MCF 10A (cell line): Measurements from ENCODE around the gene CIB4. TPM values are rescaled to one million over a fixed set of nuclear protein-coding genes. Genes with fewer than 3 reads are reported as not detected.

Experiments used
- BruUV-seq: library from RNA; stranded (reverse); fragments of 400-500 nt; replicated peaks from 2 replicates; lab custom pipeline; 2021; lab: Mats Ljungman, UMichigan
- CTCF ChIA-PET: fragments of 300-600 bp; sonication (Branson Sonifier 250); formaldehyde crosslinking; extraction: SDS; loops from one replicate; lab custom pipeline; 2021; ENCODE audit warnings: antibody characterized with exemption, inconsistent platforms; lab: Yijun Ruan, JAX
- POLR2A ChIA-PET: fragments of 300-600, 350-650 bp; sonication (Branson Sonifier 250); formaldehyde crosslinking; extraction: SDS; loops from one replicate; lab custom pipeline; 2020; ENCODE audit warnings: antibody characterized with exemption, inconsistent platforms; lab: Yijun Ruan, JAX
- DNase-seq: peaks from one replicate; pipeline ENCODE4 v3.0.0-alpha.2; 2018; ENCODE audit not compliant: unreplicated experiment
- H3K27ac Mint-ChIP-seq: one replicate; pipeline ENCODE4 v1.8.0; 2022; ENCODE audit warnings: mild to moderate bottlenecking, low read depth, mixed read lengths; ENCODE audit not compliant: unreplicated experiment
- H3K27me3 Mint-ChIP-seq: one replicate; pipeline ENCODE4 v1.8.0; 2022; ENCODE audit warnings: mixed read lengths; ENCODE audit not compliant: insufficient read depth, unreplicated experiment
- H3K36me3 Mint-ChIP-seq: one replicate; pipeline ENCODE4 v1.8.0; 2022; ENCODE audit warnings: mild to moderate bottlenecking, moderate library complexity, mixed read lengths; ENCODE audit not compliant: insufficient read depth, unreplicated experiment
- H3K4me1 Mint-ChIP-seq: one replicate; pipeline ENCODE4 v1.8.0; 2022; ENCODE audit warnings: mixed read lengths; ENCODE audit not compliant: insufficient read depth, unreplicated experiment
- H3K4me3 Mint-ChIP-seq: one replicate; pipeline ENCODE4 v1.8.0; 2022; ENCODE audit warnings: mild to moderate bottlenecking, moderate library complexity, mixed read lengths; ENCODE audit not compliant: unreplicated experiment
- H3K9me3 Mint-ChIP-seq: one replicate; pipeline ENCODE4 v1.8.0; 2022; ENCODE audit warnings: mixed read lengths; ENCODE audit not compliant: unreplicated experiment
- CTCF ChIP-seq: fragments of 200-600 bp; IDR thresholded peaks from one replicate; pipeline ENCODE4 v1.8.0; 2022; ENCODE audit warnings: antibody characterized with exemption, mild to moderate bottlenecking; ENCODE audit not compliant: unreplicated experiment
- intact Hi-C: fragments of 100-400 bp; cut with micrococcal nuclease; formaldehyde crosslinking; loops from 2 replicates; pipeline ENCODE4 v1.14.1; 2022
- total RNA-seq: library from RNA; stranded (reverse); gene quantifications from 2 replicates; pipeline ENCODE4 v1.2.3, GENCODE V29; 2022

CIB4 gene
- total RNA-seq, 1 experiment from 2014 or later, result not detected

- H3K36me3 Mint-ChIP-seq, result no peaks in the 10 kb centered on the region
- no peak overlapping the region for H3K27ac Mint-ChIP-seq
- ChIA-PET CTCF (interaction anchor here (0.6 kb wide), 2 partner anchors 103 to 452 kb away, joined by 3 read pairs; no protein-coding TSS in a partner anchor), POLR2A (no interaction called here)
- no peaks in the 10 kb centered on the region for H3K4me1 Mint-ChIP-seq
- intact Hi-C loops, result no loop called here
- no TSS peak for BruUV-seq
- no peaks in the 10 kb centered on the region for H3K9me3 Mint-ChIP-seq
- peaks cover 67% of the 10 kb centered on the region for H3K27me3 Mint-ChIP-seq
- no peak for TF ChIP-seq CTCF
- no peak overlapping the region for H3K4me3 Mint-ChIP-seq
- no peak for DNase-seq
These were observed 66.9 kb downstream of the CIB4 start for GRCh38 chr2:26574066-26574899.

- Mint-ChIP-seq H3K27ac (no peak overlapping the region), H3K9me3 (no peaks in the 10 kb centered on the region), H3K4me1 (no peaks in the 10 kb centered on the region), H3K27me3 (peaks cover 67% of the 10 kb centered on the region), H3K4me3 (no peak overlapping the region), H3K36me3 (no peaks in the 10 kb centered on the region)
- CTCF ChIA-PET, result interaction anchor here (0.6 to 0.8 kb wide), 4 partner anchors 32 to 714 kb away, joined by 3 read pairs; no protein-coding TSS in a partner anchor
- intact Hi-C loops, result no loop called here
- TF ChIP-seq CTCF, result no peak
- DNase-seq, result no peak
- POLR2A ChIA-PET, result no interaction called here
- BruUV-seq, result no TSS peak
These were observed 67.8 kb downstream of the CIB4 start for GRCh38 chr2:26573241-26573925.

GRCh38 chr2:26572591-26572990 lies 68.6 kb downstream of the CIB4 start:
- intact Hi-C loops, result no loop called here
- H3K36me3 Mint-ChIP-seq, result no peaks in the 10 kb centered on the region
- no peak overlapping the region for H3K27ac Mint-ChIP-seq
- ChIA-PET CTCF (interaction anchor here (0.7 to 0.8 kb wide), 2 partner anchors 32 to 274 kb away, joined by 3 read pairs; no protein-coding TSS in a partner anchor), POLR2A (no interaction called here)
- H3K4me3 Mint-ChIP-seq, result no peak overlapping the region
- H3K9me3 Mint-ChIP-seq, result no peaks in the 10 kb centered on the region
- H3K27me3 Mint-ChIP-seq, result peaks cover 73% of the 10 kb centered on the region
- DNase-seq, result no peak
- no TSS peak for BruUV-seq
- TF ChIP-seq CTCF, result no peak
- H3K4me1 Mint-ChIP-seq, result no peaks in the 10 kb centered on the region

- CTCF ChIA-PET, result interaction anchor here (0.7 kb wide), 1 partner anchor 146 kb away, joined by 3 read pairs; no protein-coding TSS in a partner anchor
- Mint-ChIP-seq H3K9me3 (no peaks in the 10 kb centered on the region), H3K4me3 (no peak overlapping the region), H3K36me3 (no peaks in the 10 kb centered on the region), H3K4me1 (no peaks in the 10 kb centered on the region), H3K27me3 (peaks cover 77% of the 10 kb centered on the region), H3K27ac (no peak overlapping the region)
- TF ChIP-seq CTCF, result no peak
- POLR2A ChIA-PET, result no interaction called here
- no peak for DNase-seq
- intact Hi-C loops, result no loop called here
- no TSS peak for BruUV-seq
These were observed 69.8 kb downstream of the CIB4 start for GRCh38 chr2:26571316-26571715.
